ENCODE measurements around the gene PDE5A.

The PDE5A gene

GRCh38 chr4:119580293-119580692, 48.3 kb downstream of the PDE5A start:
- no peak for DNase-seq

- DNase-seq: no peak
These were observed 48.8 kb downstream of the PDE5A start for GRCh38 chr4:119579823-119580222.

GRCh38 chr4:119570401-119570800, 58.2 kb downstream of the PDE5A start:
- no peak for DNase-seq

GRCh38 chr4:119564106-119564505, 64.5 kb downstream of the PDE5A start:
- no peak for DNase-seq

- DNase-seq: no peak
These were observed 69.5 kb downstream of the PDE5A start for GRCh38 chr4:119559044-119559647.

- no peak for DNase-seq
These were observed 77.6 kb downstream of the PDE5A start for GRCh38 chr4:119550857-119551532.

GRCh38 chr4:119549639-119550038, 79.0 kb downstream of the PDE5A start:
- no peak for DNase-seq

- no peak for DNase-seq
These were observed 84.8 kb downstream of the PDE5A start for GRCh38 chr4:119543779-119544178.

- DNase-seq: no peak
These were observed 85.4 kb downstream of the PDE5A start for GRCh38 chr4:119543187-119543586.

GRCh38 chr4:119540249-119540648, 88.4 kb downstream of the PDE5A start:
- no peak for DNase-seq

GRCh38 chr4:119537586-119537985, 91.0 kb downstream of the PDE5A start:
- no peak for DNase-seq

GRCh38 chr4:119536572-119537528, 91.8 kb downstream of the PDE5A start:
- no peak for DNase-seq

- DNase-seq: no peak
These were observed 96.3 kb downstream of the PDE5A start for GRCh38 chr4:119532319-119532718.

GRCh38 chr4:119529788-119530187, 98.8 kb downstream of the PDE5A start:
- no peak for DNase-seq

- DNase-seq: no peak
These were observed 101.6 kb downstream of the PDE5A start for GRCh38 chr4:119526786-119527550.

- no peak for DNase-seq
These were observed 102.6 kb downstream of the PDE5A start for GRCh38 chr4:119525771-119526712.

GRCh38 chr4:119525005-119525749, 103.4 kb downstream of the PDE5A start:
- no peak for DNase-seq

- no peak for DNase-seq
These were observed 105.2 kb downstream of the PDE5A start for GRCh38 chr4:119523399-119523798.

- DNase-seq: no peak
These were observed 107.3 kb downstream of the PDE5A start for GRCh38 chr4:119521268-119521667.

- DNase-seq: no peak
These were observed 109.6 kb downstream of the PDE5A start for GRCh38 chr4:119518915-119519410.

Data from GDM1 (cell line).